D341Med (cell line): ENCODE results near the gene MTHFD2L.
"Not testable (repeated sequence)": the region's sequence is repeated elsewhere in the genome, so short reads cannot be mapped to it uniquely, and the experiment has no call there.

Experiments
- DNase-seq: peaks from one replicate; pipeline ENCODE4 v3.0.0; 2012; ENCODE audit warnings: low spot score

The MTHFD2L gene

DNA sequence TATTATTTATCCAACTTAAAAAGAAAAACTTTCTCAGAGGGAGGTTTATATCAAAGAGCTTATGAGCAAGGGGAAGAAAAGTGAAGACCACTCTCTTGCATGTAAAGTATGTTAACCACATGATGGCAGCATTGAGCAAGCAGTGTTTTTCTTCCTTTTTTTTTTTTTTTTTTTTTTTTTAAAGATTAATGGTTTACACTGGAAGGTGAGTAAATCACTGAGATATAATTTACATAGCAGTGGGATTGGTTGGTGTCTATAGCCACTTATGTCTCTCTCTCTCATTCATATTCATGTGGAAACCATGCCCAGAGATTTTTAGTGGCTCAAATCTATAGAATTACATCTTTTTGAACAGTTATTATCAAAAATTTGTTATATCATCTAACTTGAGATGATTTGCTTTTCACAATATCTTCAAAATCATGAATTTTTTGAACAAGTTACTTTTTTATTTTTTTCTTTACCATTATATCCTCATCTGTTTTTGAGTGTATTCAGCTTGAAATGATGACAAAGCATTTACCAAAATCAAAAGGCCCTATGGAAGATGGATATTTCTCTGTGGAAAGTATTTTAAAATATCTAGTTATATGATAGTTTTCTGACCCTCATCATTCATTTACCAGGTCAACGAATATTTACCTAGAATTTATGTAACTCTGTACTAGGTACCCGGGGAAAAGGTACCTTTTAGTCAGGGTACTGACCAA, 31.6 kb downstream of the MTHFD2L start:
- peak; percentile 50 for DNase-seq

- DNase-seq: no peak
These were observed 32.4 kb downstream of the MTHFD2L start for GRCh38 chr4:74190332-74190731.

DNA sequence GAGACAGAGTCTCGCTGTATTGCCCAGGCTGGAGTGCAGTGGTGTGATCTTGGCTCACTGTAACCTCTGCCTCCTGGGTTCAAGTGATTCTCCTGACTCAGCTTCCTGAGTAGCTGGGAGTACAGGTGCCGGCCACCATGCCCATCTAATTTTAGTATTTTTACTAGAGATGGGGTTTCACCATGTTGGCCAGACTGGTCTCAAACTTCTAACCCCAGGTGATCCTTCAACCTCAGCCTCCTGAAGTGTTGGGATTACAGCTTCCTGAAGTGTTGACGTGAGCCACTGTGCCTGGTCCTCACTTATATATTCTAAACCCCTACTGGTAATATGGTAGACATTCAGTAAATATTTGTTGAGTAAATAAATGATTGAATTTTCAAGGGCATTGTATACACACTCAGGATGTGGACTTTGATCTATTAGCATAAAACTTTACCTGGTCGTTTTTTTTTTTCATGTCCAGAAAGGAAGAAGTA, 33.0 kb downstream of the MTHFD2L start:
- DNase-seq: no peak

DNA sequence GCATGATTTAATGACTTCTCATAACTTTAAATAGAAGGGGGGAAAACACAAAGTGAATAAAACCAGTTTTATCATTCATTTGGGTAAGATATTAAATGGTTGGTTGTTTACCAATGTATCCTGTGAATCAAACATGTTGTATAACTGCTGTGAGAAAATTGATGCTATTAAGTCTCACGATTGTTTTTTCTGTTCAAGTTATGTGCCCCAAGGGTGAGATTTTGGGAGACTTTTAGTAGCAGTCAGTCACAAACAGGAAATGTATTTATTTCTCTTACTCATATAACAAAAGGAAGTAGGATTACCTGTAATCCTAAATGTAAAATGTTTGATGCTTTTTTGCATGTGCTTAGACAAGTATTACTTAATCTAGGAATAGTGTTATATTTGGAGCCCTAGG, 39.2 kb downstream of the MTHFD2L start:
- DNase-seq: no peak

DNA sequence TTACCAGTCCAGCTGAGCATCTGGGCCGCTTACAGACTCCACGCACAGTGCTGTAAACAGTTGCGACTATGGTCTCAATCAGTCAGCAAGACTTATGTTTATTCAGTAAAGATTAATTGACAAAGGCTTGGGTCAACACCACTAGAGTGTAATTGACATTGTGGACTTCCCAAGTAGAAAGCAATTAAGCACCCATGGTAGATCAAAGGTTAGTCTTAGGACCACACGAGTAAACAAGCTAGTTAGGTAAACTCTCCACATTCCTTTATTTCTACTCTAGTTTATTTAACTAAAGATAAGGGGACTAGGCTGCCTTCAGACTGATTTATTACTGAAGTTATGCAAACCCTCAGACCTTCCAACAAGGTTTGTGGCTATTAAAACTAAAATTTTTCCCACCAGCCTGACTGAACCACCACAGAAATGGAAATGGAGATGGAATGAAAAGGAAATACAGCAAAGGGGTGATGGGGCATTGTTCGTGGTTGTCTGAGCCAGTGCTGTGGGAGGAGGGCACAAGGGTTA, 44.2 kb downstream of the MTHFD2L start:
- DNase-seq: no peak

DNA sequence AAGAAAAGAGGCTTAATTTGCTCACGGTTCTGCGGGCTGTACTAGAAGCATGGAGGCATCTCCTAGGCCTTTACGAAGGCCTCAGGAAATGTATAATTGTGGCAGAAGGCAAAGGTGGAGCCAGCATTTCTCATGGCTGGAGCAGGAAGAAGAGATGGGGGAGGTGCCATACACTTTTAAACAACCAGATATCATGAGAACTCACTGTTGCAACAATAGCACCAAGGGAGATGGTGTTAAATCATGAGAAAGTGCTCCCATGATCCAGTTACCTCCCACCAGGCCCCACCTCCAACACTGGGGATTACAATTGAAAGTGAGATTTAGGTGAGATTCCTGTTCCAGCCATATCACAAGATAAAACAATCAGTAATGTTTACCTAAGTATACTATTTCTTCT, 45.5 kb downstream of the MTHFD2L start:
- DNase-seq: no peak

GRCh38 chr4:74205046-74205445, 47.1 kb downstream of the MTHFD2L start:
- DNase-seq: no peak

GRCh38 chr4:74205559-74205958, 47.6 kb downstream of the MTHFD2L start:
- no peak for DNase-seq

DNA sequence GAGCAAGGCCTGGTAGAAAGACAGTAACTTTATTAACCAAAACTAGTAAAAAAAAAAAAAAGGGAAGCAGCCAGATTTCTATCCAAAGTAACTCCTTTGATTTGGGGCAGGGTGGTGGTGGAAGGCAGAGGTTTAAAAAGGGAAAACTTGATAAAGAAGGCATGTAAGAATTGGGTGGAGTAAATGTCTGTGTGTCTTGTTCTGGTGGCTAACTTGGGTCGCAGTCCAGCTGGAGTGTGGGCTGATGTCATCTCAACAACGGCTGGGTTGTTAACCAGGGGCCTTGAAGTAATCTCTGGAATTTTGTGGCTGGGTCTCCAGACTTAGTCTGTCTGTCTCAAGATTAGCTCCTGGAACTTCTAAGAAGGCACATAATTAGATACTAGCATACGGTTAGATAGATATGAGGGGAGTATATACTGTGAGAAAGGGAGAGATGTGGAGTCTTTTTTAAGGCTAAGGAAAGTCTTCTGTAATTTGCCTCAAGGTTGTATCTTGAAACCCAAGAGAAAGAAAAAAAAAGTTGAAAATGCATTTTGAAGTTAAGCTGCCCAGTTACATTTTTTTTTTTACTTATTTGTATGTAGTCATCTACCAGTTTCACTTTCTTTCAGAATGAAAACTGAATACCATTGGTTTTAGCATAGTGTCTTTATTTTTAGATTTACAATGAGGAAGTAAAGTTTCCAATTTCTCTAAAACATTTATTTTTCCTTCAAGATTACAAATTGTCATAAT, 48.3 kb downstream of the MTHFD2L start:
- no peak for DNase-seq

- DNase-seq: not testable (repeated sequence)
These were observed 56.7 kb downstream of the MTHFD2L start for GRCh38 chr4:74214457-74215159.

DNA sequence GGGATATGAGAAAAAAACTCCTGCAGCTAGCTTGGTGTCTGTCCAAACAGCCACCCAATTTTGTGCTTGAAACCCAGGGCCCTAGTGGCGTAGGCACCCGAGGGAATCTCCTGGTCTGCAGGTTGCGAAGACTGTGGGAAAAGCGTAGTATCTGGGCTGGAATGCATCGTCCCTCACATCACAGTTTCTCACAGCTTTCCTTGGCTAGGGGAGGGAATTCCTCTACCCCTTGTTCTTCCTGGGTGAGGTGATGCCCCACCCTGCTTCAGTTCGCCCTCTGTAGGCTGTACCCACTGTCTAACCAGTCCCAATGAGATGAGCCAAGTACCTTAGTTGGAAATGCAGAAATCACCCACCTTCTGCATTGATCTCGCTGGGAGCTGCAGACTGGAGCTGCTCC, 57.3 kb downstream of the MTHFD2L start:
- DNase-seq: not testable (repeated sequence)

GRCh38 chr4:74217365-74217764, 59.4 kb downstream of the MTHFD2L start:
- no peak for DNase-seq

DNA sequence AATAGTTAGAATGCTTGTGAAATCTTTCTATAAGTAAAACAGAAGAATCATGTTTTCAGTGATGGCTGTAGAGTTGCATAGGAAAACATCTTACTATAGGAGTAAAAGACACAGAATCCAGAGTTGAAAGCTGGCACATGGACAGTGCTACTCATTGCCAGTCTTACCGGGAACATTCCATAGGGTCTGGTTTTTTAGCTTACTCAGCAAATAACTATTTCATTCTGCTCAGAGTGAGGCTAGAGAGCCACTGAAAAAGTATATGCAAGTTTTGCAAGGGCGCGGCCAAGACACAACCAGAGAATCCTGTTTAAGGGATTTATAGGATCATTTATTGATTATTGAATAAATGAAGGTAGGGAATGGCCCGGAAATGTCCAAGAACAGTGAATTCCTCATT, 60.3 kb downstream of the MTHFD2L start:
- no peak for DNase-seq

DNA sequence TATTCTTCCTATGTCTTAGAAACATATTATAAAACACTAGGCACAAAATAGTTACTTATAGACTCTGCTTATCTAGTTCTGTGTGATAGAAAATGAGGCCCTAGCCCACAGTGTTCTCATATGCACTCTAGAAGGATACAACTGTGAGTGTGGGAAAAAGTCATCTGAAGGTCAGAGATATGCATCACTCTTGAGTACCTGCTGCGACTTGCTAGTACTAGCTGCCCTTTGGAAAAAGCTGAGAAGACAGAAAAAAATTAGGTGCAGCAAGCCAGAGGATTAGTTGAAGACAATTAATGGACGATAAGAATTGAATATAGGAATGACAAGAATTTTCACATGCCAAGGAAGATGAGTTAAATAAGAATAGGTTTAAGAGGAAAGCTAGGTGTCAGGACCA, 61.3 kb downstream of the MTHFD2L start:
- no peak for DNase-seq

DNA sequence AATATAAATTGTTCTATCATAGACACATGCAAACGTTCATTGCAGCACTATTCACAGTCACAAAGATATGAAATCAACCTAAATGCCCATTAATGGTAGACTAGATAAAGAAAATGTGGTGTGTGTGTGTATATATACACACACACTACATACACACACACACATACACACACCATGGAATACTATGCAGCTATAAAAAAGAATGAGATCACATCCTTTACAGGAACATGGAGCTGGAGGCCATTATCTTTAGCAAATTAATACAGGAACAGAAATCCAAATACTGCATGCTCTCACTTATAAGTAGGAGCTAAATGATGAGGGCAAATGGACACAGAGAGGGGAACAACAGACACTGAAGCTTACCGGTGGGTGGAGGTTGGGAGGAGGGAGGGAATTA, 65.2 kb downstream of the MTHFD2L start:
- DNase-seq: no peak

GRCh38 chr4:74223801-74224200, 65.9 kb downstream of the MTHFD2L start:
- no peak for DNase-seq

DNA sequence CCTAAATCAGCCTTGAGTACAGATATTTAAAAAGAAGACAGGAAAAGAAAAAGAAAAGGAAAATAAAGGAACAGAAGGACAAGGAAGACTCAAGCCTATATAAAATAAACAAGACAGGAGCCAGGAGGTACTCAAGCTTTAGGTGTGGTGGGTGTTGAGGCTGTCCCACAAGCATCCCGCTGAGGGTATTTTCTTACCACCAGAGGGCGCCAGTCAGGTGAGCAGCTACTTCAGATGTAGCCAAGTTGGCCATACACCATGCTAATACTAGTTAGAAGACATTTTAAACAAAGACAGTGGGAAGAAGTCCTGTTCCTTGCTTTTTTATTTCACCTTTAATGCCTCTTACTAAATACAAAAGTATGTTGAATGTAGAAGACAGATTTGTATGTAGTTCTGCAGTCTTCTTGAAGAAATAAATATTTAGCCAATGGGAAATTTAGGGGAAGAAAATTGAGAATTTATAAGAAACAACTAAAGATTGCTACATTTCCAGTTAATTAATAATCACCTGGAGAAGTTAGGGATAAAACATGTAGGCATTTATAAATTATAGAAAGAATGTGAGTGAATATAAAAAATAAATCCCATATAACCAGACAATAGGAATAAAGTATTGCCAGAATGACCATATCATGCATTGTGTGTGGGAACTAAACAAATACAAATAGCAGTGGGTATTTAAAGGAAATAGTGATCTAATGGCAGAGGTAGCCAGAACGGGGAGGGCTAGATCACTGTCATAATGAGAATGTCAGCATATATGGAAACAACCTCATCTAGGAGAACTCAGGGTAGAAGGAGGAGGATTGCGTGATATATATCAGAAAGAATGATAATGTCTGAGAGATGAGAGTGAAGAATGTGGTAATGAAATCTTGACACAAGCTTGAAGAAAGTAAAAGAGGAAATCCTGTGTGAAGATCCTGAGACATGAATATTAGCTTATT, 71.0 kb downstream of the MTHFD2L start:
- DNase-seq: peak; percentile 74

DNA sequence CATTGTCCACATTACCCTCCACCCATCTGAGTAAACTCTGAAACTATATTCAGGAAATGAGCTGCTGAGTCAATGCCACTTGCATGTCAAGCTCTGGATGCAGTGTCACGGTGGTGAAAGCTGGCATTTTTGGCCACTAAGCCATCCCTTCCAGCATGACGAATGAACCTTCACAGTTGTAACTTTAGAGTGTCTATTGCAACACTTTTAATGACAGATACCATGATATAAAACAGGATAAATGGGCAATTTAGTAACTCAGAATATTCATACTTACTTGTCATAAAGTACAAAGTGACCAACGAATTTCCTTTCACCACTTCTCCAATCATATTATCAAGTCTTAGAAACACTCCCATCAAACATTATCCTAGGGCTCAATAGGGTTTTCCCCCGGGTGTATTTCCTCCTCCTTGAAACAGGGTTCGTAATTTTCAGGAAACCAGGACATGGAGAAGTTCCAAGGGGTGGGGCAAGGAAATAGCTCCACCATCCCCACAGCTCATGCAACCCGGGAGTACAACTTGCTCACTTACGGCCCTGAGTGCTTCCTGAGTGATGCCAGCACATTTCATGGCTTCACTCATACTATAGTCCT, 73.1 kb downstream of the MTHFD2L start:
- DNase-seq: no peak

DNA sequence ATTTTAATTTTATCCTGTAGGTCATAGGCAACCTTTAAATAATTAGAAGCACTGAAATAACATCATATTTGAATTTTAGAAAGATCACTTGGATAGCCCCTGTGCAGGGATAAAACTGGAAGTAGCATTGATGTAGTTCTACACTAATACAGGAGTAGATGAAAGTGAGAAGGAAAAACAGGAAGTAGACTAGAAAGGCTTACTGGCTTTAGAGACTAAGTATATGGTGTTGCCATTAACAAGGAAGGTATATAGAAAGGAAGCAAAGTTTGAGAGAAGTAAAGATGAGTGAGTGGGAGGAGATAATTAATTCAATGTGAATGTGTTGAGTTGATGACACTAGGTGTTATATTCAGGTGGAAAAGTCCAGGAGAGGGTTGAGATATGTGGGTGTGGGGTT, 77.2 kb downstream of the MTHFD2L start:
- no peak for DNase-seq

DNA sequence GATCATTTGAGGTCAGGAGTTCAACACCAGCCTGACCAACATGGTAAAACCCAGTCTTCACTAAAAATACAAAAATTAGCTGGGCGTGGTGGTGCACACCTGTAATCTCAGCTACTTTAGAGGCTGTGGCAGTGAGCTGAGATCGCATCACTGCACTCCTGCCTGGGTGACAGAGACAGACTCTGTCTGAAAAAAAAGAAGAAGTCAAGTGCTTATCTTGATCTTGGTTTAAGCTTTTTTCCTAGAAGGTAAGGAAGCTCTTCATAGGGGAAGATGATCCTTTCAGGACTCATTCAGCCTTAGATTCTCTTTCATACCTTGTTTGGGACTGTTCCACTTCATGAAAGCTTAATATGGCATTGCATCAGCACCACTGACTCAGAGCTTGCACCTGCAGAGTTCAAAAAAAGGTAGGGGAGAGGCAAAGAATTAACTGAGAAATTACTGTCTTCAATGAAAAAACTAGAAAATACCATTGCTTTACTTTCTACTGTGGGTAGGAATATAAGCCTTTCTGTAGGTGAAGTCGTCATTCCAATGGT, 79.6 kb downstream of the MTHFD2L start:
- no peak for DNase-seq

DNA sequence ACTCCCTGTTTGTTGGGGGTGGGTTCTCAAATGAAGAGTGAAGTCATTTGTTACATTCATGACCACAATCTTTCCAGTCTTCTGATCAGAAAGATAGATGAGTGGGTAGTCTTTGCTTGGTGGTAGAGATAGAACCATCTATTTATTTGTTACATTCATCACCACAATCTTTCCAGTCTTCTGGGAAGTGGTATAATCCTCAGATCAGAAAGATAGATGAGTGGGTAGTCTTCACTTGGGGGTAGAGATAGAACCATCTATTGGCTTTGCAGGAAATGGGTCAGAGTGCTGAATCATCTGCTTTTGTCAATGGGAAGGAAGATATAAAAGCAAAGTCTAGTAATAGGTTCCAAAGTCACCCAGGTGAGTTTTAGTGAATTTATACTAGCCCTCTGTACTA, 86.1 kb downstream of the MTHFD2L start:
- no peak for DNase-seq
